ENCODE data around the gene DEPDC1B. TPM values are rescaled to one million over a fixed set of nuclear protein-coding genes. Genes with fewer than 3 reads are reported as not detected.
"Not testable (repeated sequence)": the region's sequence is repeated elsewhere in the genome, so short reads cannot be mapped to it uniquely, and the experiment has no call there.

DEPDC1B gene
- total RNA-seq, 4 donors from 2014 or later, result 0.49 to 1.9 (median 1.3) TPM

GRCh38 chr5:60738933-60739332, 39.0 kb upstream of the DEPDC1B start:
- 68 to 72% methylated on average over 3 of the region's 3 CpGs for whole genome bisulfite sequencing, 2 donors
- intact Hi-C loops (cut with DNase I), result no loop called here
- no peak for TF ChIP-seq POLR2A (IDR thresholded peaks at IDR 0.05)
- no peak for TF ChIP-seq CTCF (IDR thresholded peaks at IDR 0.05)

GRCh38 chr5:60738461-60738860, 38.5 kb upstream of the DEPDC1B start:
- intact Hi-C loops (cut with DNase I), result no loop called here
- no peaks in the 10 kb centered on the region for H3K27me3 ChIP-seq
- no peak overlapping the region for H3K27ac ChIP-seq
- H3K4me3 ChIP-seq (replicated peaks in 1 of 3), result no peak overlapping the region
- TF ChIP-seq CTCF (IDR thresholded peaks at IDR 0.05) (no peak), POLR2A (IDR thresholded peaks at IDR 0.05) (no peak)
- 53 to 63% methylated on average over 4 of the region's 4 CpGs for WGBS, 2 donors
- DNase-seq, result no peak
- H3K9me3 ChIP-seq, result no peaks in the 10 kb centered on the region
- H3K36me3 ChIP-seq, result no peaks in the 10 kb centered on the region
- H3K4me1 ChIP-seq, result no peaks in the 10 kb centered on the region

More at GRCh38 chr5:60738933-60739332, 39.0 kb upstream of the DEPDC1B start:
- H3K27me3 ChIP-seq, result no peaks in the 10 kb centered on the region
- no peaks in the 10 kb centered on the region for H3K9me3 ChIP-seq
- H3K4me3 ChIP-seq (replicated peaks in 1 of 3), result no peak overlapping the region
- no peaks in the 10 kb centered on the region for H3K4me1 ChIP-seq
- no peak overlapping the region for H3K27ac ChIP-seq
- H3K36me3 ChIP-seq, result no peaks in the 10 kb centered on the region
- DNase-seq, result no peak

- H3K27me3 ChIP-seq; H3K4me3 ChIP-seq (replicated peaks in 1 of 3); intact Hi-C loops (cut with DNase I); DNase-seq; H3K36me3 ChIP-seq; H3K4me1 ChIP-seq; H3K27ac ChIP-seq; H3K9me3 ChIP-seq: not testable (repeated sequence)
These were observed 30.9 kb upstream of the DEPDC1B start for GRCh38 chr5:60730858-60731257.

- Histone ChIP-seq H3K36me3 (no peaks in the 10 kb centered on the region), H3K4me1 (no peaks in the 10 kb centered on the region), H3K4me3 (replicated peaks in 1 of 3) (no peak overlapping the region), H3K9me3 (no peaks in the 10 kb centered on the region), H3K27me3 (no peaks in the 10 kb centered on the region), H3K27ac (no peak overlapping the region)
- TF ChIP-seq CTCF (IDR thresholded peaks at IDR 0.05) (no peak), POLR2A (IDR thresholded peaks at IDR 0.05) (no peak)
- 77 to 91% methylated on average over 1 of the region's 1 CpG for WGBS, 2 donors
- intact Hi-C loops (cut with DNase I), result no loop called here
- DNase-seq, result no peak
These were observed 27.2 kb upstream of the DEPDC1B start for GRCh38 chr5:60727033-60727679.

- Histone ChIP-seq H3K27me3 (no peaks in the 10 kb centered on the region), H3K9me3 (no peaks in the 10 kb centered on the region), H3K27ac (no peak overlapping the region), H3K4me3 (replicated peaks in 1 of 3) (no peak overlapping the region), H3K4me1 (no peaks in the 10 kb centered on the region), H3K36me3 (no peaks in the 10 kb centered on the region)
- intact Hi-C loops (cut with DNase I), result no loop called here
- no peak for DNase-seq
- TF ChIP-seq CTCF (IDR thresholded peaks at IDR 0.05) (no peak), POLR2A (IDR thresholded peaks at IDR 0.05) (no peak)
- WGBS, 2 donors, result 61 to 70% methylated on average over 2 of the region's 2 CpGs
These were observed 24.2 kb upstream of the DEPDC1B start for GRCh38 chr5:60724126-60724525.
